Stomach (tissue), 9 donors: ENCODE results near the gene LRRC49. TPM values are rescaled to one million over a fixed set of nuclear protein-coding genes. Genes with fewer than 3 reads are reported as not detected.
"Not testable (repeated sequence)": the region's sequence is repeated elsewhere in the genome, so short reads cannot be mapped to it uniquely, and the experiment has no call there.

Experiments
- DNase-seq, 2 donors: peaks; one replicate each; pipeline versions ENCODE4 v3.0.0 to v3.0.0-alpha.2; 2013 to 2019
- H3K27ac ChIP-seq, 5 donors: fragments of 200-600 bp in 4 of 5; sonication (generic) in 4 of 5; one replicate each; pipeline ENCODE4 v1.5.1; 2013 to 2019; ENCODE audit warnings: mild to moderate bottlenecking in 1 of 5, moderate library complexity in 1 of 5
- H3K27me3 ChIP-seq, 3 donors: fragments of 200-600 bp; sonication (generic); one replicate each; pipeline ENCODE4 v1.5.1; 2017 to 2019; ENCODE audit warnings: mixed run types in 1 of 3
- H3K36me3 ChIP-seq, 4 donors: fragments of 200-600 bp; sonication (generic); 1 replicate in 3 of 4; 2 replicates in 1 of 4; pipeline ENCODE4 v1.5.1; 2016 to 2019
- H3K4me1 ChIP-seq, 4 donors: fragments of 200-600 bp; sonication (generic); one replicate each; pipeline ENCODE4 v1.5.1; 2016 to 2019
- H3K4me3 ChIP-seq, 4 donors: fragments of 200-600 bp; sonication (generic) in 3 of 4; one replicate each; pipeline ENCODE4 v1.5.1; 2016 to 2019; ENCODE audit warnings: mild to moderate bottlenecking in 1 of 4
- H3K9me3 ChIP-seq, 4 donors: fragments of 200-600 bp; sonication (generic); one replicate each; pipeline ENCODE4 v1.5.1; 2016 to 2019
- CTCF ChIP-seq, 7 experiments: fragments of 450-650 bp in 4 of 7; fragments of 200-600 bp in 3 of 7; sonication (generic) in 3 of 7; IDR thresholded peaks; one replicate each; pipeline ENCODE4 v1.5.1; 2016 to 2019; ENCODE audit warnings: antibody characterized with exemption in 7 of 7, control low read depth in 2 of 7, mild to moderate bottlenecking in 1 of 7
- EP300 ChIP-seq: sonication (generic); formaldehyde crosslinking; IDR thresholded peaks from one replicate; pipeline ENCODE4 v1.6.1; 2017; ENCODE audit warnings: antibody characterized with exemption
- POLR2A ChIP-seq, 4 donors: fragments of 450-650 bp; IDR thresholded peaks; one replicate each; pipeline ENCODE4 v1.6.1; 2016; ENCODE audit warnings: antibody characterized with exemption in 4 of 4, control low read depth in 2 of 4, mild to moderate bottlenecking in 1 of 4, moderate library complexity in 1 of 4
- POLR2AphosphoS5 ChIP-seq, 3 donors: sonication (generic); formaldehyde crosslinking; IDR thresholded peaks; one replicate each; pipeline ENCODE4 v1.6.1; 2016; ENCODE audit warnings: antibody characterized with exemption in 3 of 3
- WGBS, 5 donors: extraction: QIAGEN DNeasy Blood & Tissue Kit in 3 of 5; methylation state at CpG; one replicate each; pipeline versions ENCODE4 v1.1.5 to v1.1.7; 2013 to 2018; 5-methylcytosine and 5-hydroxymethylcytosine counted together
- intact Hi-C: fragments of 100-400 bp; cut with DNase I; formaldehyde crosslinking; loops from one replicate; pipeline ENCODE4 v1.15.1; 2023; ENCODE audit warnings: low total_unique reads
- polyA plus RNA-seq, 3 donors: library from polyadenylated mRNA; stranded (reverse); fragments of 200-250 nt; gene quantifications; one replicate each; pipeline ENCODE4 v1.2.3, GENCODE V29; 2013
- total RNA-seq, 5 donors: library from RNA; depleted of rRNA; stranded (reverse); fragments of >200 nt; gene quantifications; one replicate each; pipeline versions ENCODE4 v1.1.0 to v1.2.3, GENCODE V29; 2014 to 2016
- donor health status: healthy with polysubstance abuse.
- donor health status: Bipolar disorder and iron deficiency.
- donor health status: healthy.

LRRC49 gene
- total and polyA plus RNA-seq, 8 donors: 0.87 to 63.8 (median 7.2) TPM

DNA sequence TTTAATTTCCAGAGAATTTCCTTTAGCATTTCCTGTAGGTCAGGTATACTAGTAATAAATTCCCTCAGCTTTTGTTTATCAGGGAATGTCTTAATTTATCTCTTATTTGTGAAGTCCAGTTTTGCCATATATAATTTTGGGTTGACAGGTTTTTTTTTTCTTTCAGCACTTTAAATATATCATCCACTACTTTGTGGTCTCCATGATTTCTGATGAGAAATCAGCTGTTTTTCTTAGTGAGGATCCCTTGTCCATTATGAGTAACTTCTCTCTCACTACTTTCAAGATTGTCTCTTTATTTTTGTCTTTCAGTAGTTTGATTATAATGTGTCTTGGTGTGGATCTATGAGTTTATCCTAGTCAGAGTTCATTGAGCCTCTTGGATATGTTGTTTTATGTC, 105.7 kb downstream of the LRRC49 start:
- H3K27me3 ChIP-seq: no peaks in the 10 kb centered on the region
- no peak overlapping the region for H3K27ac ChIP-seq
- intact Hi-C loops: no loop called here
- no peak overlapping the region for H3K4me3 ChIP-seq
- TF ChIP-seq CTCF (IDR thresholded peaks at IDR 0.05) (no peak), POLR2A (IDR thresholded peaks at IDR 0.05) (no peak), EP300 (no peak), POLR2AphosphoS5 (IDR thresholded peaks at IDR 0.05) (no peak)
- H3K9me3 ChIP-seq: peaks cover 0 to 7% (median 2%) of the 10 kb centered on the region in 4 donors
- peaks cover 0 to 7% (median 0%) of the 10 kb centered on the region in 4 donors for H3K36me3 ChIP-seq
- no peak for DNase-seq
- H3K4me1 ChIP-seq: no peaks in the 10 kb centered on the region

DNA sequence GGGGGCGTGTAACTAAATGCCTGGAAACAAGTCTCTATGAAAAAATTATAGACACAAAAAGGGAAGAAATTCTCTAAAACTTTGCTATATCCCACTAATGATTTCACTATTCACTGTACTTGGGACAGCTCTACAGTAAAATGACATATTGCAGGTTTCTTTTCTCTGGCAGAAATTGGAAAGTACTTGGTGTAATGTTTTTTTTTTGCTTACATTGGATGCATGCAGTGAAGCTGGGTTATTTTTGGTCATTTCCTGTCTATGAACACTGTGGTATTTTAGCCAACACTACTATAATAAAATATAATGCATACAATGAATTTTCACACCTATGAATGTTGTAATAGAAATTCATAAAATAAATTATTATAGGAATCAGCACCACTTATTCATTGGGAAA, 109.7 kb downstream of the LRRC49 start:
- Histone ChIP-seq H3K36me3 (peaks cover 0 to 7% (median 0%) of the 10 kb centered on the region in 4 donors), H3K4me3 (no peak overlapping the region), H3K9me3 (peaks cover 0 to 7% (median 2%) of the 10 kb centered on the region in 4 donors), H3K4me1 (no peaks in the 10 kb centered on the region), H3K27me3 (no peaks in the 10 kb centered on the region), H3K27ac (no peak overlapping the region)
- intact Hi-C loops: no loop called here
- no peak for TF ChIP-seq POLR2A (IDR thresholded peaks at IDR 0.05)
- no peak for TF ChIP-seq CTCF (IDR thresholded peaks at IDR 0.05)
- peak in 1 of 2 donors; percentile 55 for DNase-seq
- 71 to 94% (median 80%) methylated on average over 1 of the region's 1 CpG for whole genome bisulfite sequencing, 5 donors

- H3K36me3 ChIP-seq: peaks cover 0 to 7% (median 0%) of the 10 kb centered on the region in 4 donors
- TF ChIP-seq EP300 (no peak), POLR2A (IDR thresholded peaks at IDR 0.05) (no peak), CTCF (IDR thresholded peaks at IDR 0.05) (no peak), POLR2AphosphoS5 (IDR thresholded peaks at IDR 0.05) (no peak)
- H3K4me1 ChIP-seq: no peaks in the 10 kb centered on the region
- peaks cover 0 to 7% (median 0%) of the 10 kb centered on the region in 4 donors for H3K9me3 ChIP-seq
- no peak overlapping the region for H3K27ac ChIP-seq
- no peak overlapping the region for H3K4me3 ChIP-seq
- no peaks in the 10 kb centered on the region for H3K27me3 ChIP-seq
- no peak for DNase-seq
- intact Hi-C loops: no loop called here
Observed at GRCh38 chr15:71003319-71003718, 110.7 kb downstream of the LRRC49 start.

DNA sequence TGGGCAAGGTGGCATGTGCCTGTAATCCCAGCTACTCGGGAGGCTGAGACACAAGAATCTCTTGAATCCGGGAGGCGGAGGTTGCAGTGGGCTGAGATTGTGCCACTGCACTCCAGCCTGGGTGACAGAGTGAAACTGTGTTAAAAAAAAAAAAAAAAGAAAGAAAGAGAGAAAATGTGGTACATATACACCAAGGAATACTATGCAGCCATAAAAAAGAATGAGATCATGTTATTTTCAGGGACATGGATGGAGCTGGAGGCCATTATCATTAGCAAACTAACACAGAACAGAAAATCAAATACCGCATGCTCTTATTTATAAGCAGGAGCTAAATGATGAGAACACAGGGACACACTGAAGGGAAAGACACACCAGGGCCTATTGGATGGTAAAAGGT, 111.9 kb downstream of the LRRC49 start:
- H3K9me3 ChIP-seq, intact Hi-C loops, H3K36me3 ChIP-seq, H3K27me3 ChIP-seq, H3K27ac ChIP-seq, H3K4me3 ChIP-seq, H3K4me1 ChIP-seq, DNase-seq: not testable (repeated sequence)
- 90 to 99% (median 97%) methylated on average over 4 of the region's 4 CpGs for WGBS, 5 donors

DNA sequence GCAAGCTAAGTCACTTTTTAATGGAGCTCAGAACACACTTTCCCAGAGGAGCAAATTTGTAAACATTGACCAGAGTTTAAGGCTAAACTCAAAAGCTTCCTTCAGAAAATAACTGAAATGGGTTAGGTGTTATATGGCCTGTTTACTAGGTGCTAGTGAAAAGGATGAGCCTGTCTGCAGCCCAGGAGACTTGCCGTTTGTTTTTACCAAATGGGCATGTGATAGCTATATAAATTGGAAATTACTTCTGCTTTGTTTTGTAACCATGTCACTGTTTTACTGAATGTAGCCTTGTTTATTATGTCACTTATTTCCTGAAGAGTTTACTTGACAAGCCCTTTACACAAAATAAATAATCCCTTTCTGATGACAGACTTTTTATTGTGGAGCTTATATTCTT, 113.3 kb downstream of the LRRC49 start:
- 53 to 89% (median 79%) methylated on average over 1 of the region's 1 CpG for whole genome bisulfite sequencing, 5 donors
- Histone ChIP-seq H3K27ac (no peak overlapping the region), H3K36me3 (no peaks in the 10 kb centered on the region), H3K9me3 (no peaks in the 10 kb centered on the region), H3K4me3 (no peak overlapping the region), H3K27me3 (no peaks in the 10 kb centered on the region), H3K4me1 (no peaks in the 10 kb centered on the region)
- DNase-seq: no peak
- intact Hi-C loops: no loop called here
- TF ChIP-seq POLR2AphosphoS5 (IDR thresholded peaks at IDR 0.05) (no peak), POLR2A (IDR thresholded peaks at IDR 0.05) (no peak), CTCF (IDR thresholded peaks at IDR 0.05) (no peak), EP300 (no peak)
